GM18517 (cell line): ENCODE results near the gene STK40.

Experiments used
- ATAC-seq: cut with Tn5 transposase; IDR thresholded peaks from one replicate; pipeline ENCODE4 v1.9.1; 2021; ENCODE audit warnings: mild to moderate bottlenecking, moderate library complexity; ENCODE audit not compliant: unreplicated experiment

STK40 gene

GRCh38 chr1:36346741-36347370, 38.9 kb downstream of the STK40 start:
- no peak for ATAC-seq

GRCh38 chr1:36345353-36345752, 40.4 kb downstream of the STK40 start:
- ATAC-seq, result no peak

GRCh38 chr1:36344395-36344680, 41.4 kb downstream of the STK40 start:
- ATAC-seq, result no peak

GRCh38 chr1:36343651-36344394, 41.9 kb downstream of the STK40 start:
- no peak for ATAC-seq

- ATAC-seq, result no peak
Observed at GRCh38 chr1:36342426-36343185, 43.1 kb downstream of the STK40 start.

- no peak for ATAC-seq
Observed at GRCh38 chr1:36341626-36342320, 44.0 kb downstream of the STK40 start.

GRCh38 chr1:36339615-36340014, 46.1 kb downstream of the STK40 start:
- no peak for ATAC-seq

- no peak for ATAC-seq
Observed at GRCh38 chr1:36339215-36339614, 46.5 kb downstream of the STK40 start.

- no peak for ATAC-seq
Observed at GRCh38 chr1:36337830-36338229, 47.9 kb downstream of the STK40 start.

- ATAC-seq, result no peak
Observed at GRCh38 chr1:36330940-36331339, 54.8 kb downstream of the STK40 start.

- ATAC-seq, result no peak
Observed at GRCh38 chr1:36329817-36330216, 55.9 kb downstream of the STK40 start.

- no peak for ATAC-seq
Observed at GRCh38 chr1:36328713-36329112, 57.0 kb downstream of the STK40 start.

- ATAC-seq, result no peak
Observed at GRCh38 chr1:36328088-36328480, 57.6 kb downstream of the STK40 start.

GRCh38 chr1:36327421-36328087, 58.2 kb downstream of the STK40 start:
- no peak for ATAC-seq

- no peak for ATAC-seq
Observed at GRCh38 chr1:36326499-36326898, 59.2 kb downstream of the STK40 start.

GRCh38 chr1:36324353-36324703, 61.4 kb downstream of the STK40 start:
- ATAC-seq, result no peak

- ATAC-seq, result no peak
Observed at GRCh38 chr1:36323636-36324352, 61.9 kb downstream of the STK40 start, which contains the start of gene EVA1B. TSS of gene EVA1B (minus strand) at chr1:36323645. CDS start at chr1:36323037, 608 bp downstream.

GRCh38 chr1:36322786-36323635, 62.7 kb downstream of the STK40 start:
- no peak for ATAC-seq

GRCh38 chr1:36322041-36322785, 63.5 kb downstream of the STK40 start:
- no peak for ATAC-seq
